Stomach (tissue), 9 donors: Measurements from ENCODE around the gene USP21. TPM values are rescaled to one million over a fixed set of nuclear protein-coding genes. Genes with fewer than 3 reads are reported as not detected.

Experiments
- DNase-seq, 2 donors: peaks; one replicate each; pipeline versions ENCODE4 v3.0.0 to v3.0.0-alpha.2; 2013 to 2019
- H3K27ac ChIP-seq, 5 donors: fragments of 200-600 bp in 4 of 5; sonication (generic) in 4 of 5; one replicate each; pipeline ENCODE4 v1.5.1; 2013 to 2019; ENCODE audit warnings: mild to moderate bottlenecking in 1 of 5, moderate library complexity in 1 of 5
- H3K27me3 ChIP-seq, 3 donors: fragments of 200-600 bp; sonication (generic); one replicate each; pipeline ENCODE4 v1.5.1; 2017 to 2019; ENCODE audit warnings: mixed run types in 1 of 3
- H3K36me3 ChIP-seq, 4 donors: fragments of 200-600 bp; sonication (generic); 1 replicate in 3 of 4; 2 replicates in 1 of 4; pipeline ENCODE4 v1.5.1; 2016 to 2019
- H3K4me1 ChIP-seq, 4 donors: fragments of 200-600 bp; sonication (generic); one replicate each; pipeline ENCODE4 v1.5.1; 2016 to 2019
- H3K4me3 ChIP-seq, 4 donors: fragments of 200-600 bp; sonication (generic) in 3 of 4; one replicate each; pipeline ENCODE4 v1.5.1; 2016 to 2019; ENCODE audit warnings: mild to moderate bottlenecking in 1 of 4
- H3K9me3 ChIP-seq, 4 donors: fragments of 200-600 bp; sonication (generic); one replicate each; pipeline ENCODE4 v1.5.1; 2016 to 2019
- CTCF ChIP-seq, 7 experiments: fragments of 450-650 bp in 4 of 7; fragments of 200-600 bp in 3 of 7; sonication (generic) in 3 of 7; IDR thresholded peaks; one replicate each; pipeline ENCODE4 v1.5.1; 2016 to 2019; ENCODE audit warnings: antibody characterized with exemption in 7 of 7, control low read depth in 2 of 7, mild to moderate bottlenecking in 1 of 7
- EP300 ChIP-seq: sonication (generic); formaldehyde crosslinking; IDR thresholded peaks from one replicate; pipeline ENCODE4 v1.6.1; 2017; ENCODE audit warnings: antibody characterized with exemption
- POLR2A ChIP-seq, 4 donors: fragments of 450-650 bp; IDR thresholded peaks; one replicate each; pipeline ENCODE4 v1.6.1; 2016; ENCODE audit warnings: antibody characterized with exemption in 4 of 4, control low read depth in 2 of 4, mild to moderate bottlenecking in 1 of 4, moderate library complexity in 1 of 4
- POLR2AphosphoS5 ChIP-seq, 3 donors: sonication (generic); formaldehyde crosslinking; IDR thresholded peaks; one replicate each; pipeline ENCODE4 v1.6.1; 2016; ENCODE audit warnings: antibody characterized with exemption in 3 of 3
- WGBS, 5 donors: extraction: QIAGEN DNeasy Blood & Tissue Kit in 3 of 5; methylation state at CpG; one replicate each; pipeline versions ENCODE4 v1.1.5 to v1.1.7; 2013 to 2018; 5-methylcytosine and 5-hydroxymethylcytosine counted together
- intact Hi-C: fragments of 100-400 bp; cut with DNase I; formaldehyde crosslinking; loops from one replicate; pipeline ENCODE4 v1.15.1; 2023; ENCODE audit warnings: low total_unique reads
- polyA plus RNA-seq, 3 donors: library from polyadenylated mRNA; stranded (reverse); fragments of 200-250 nt; gene quantifications; one replicate each; pipeline ENCODE4 v1.2.3, GENCODE V29; 2013
- total RNA-seq, 5 donors: library from RNA; depleted of rRNA; stranded (reverse); fragments of >200 nt; gene quantifications; one replicate each; pipeline versions ENCODE4 v1.1.0 to v1.2.3, GENCODE V29; 2014 to 2016
- donor health status: healthy with polysubstance abuse.
- donor health status: Bipolar disorder and iron deficiency.
- donor health status: healthy.

USP21 gene
- total and polyA plus RNA-seq, 8 donors: 13.6 to 35.3 (median 19.9) TPM

GRCh38 chr1:161139766-161140165 lies 19.5 kb upstream of the USP21 start:
- peak; percentile 46 to 77 for DNase-seq
- WGBS, 5 donors: 15 to 22% (median 19%) methylated on average over 1 of the region's 1 CpG
- Histone ChIP-seq H3K27me3 (no peaks in the 10 kb centered on the region), H3K4me1 (peaks cover 0 to 13% (median 4%) of the 10 kb centered on the region in 4 donors), H3K27ac (no peak overlapping the region), H3K4me3 (no peak overlapping the region), H3K9me3 (no peaks in the 10 kb centered on the region), H3K36me3 (peaks cover 0 to 2% (median 0%) of the 10 kb centered on the region in 4 donors)
- intact Hi-C loops: no loop called here
- TF ChIP-seq CTCF (IDR thresholded peaks at IDR 0.05) (peak in 4 of 7 experiments; percentile 25 to 52 (median 36)), EP300 (no peak)

GRCh38 chr1:161140755-161141400 lies 18.4 kb upstream of the USP21 start:
- intact Hi-C loops: no loop called here

GRCh38 chr1:161145832-161146231 lies 13.5 kb upstream of the USP21 start:
- TF ChIP-seq EP300 (no peak), POLR2A (IDR thresholded peaks at IDR 0.05) (no peak), CTCF (IDR thresholded peaks at IDR 0.05) (no peak), POLR2AphosphoS5 (IDR thresholded peaks at IDR 0.05) (no peak)
- intact Hi-C loops: no loop called here
- Histone ChIP-seq H3K27ac (no peak overlapping the region), H3K27me3 (no peaks in the 10 kb centered on the region), H3K9me3 (no peaks in the 10 kb centered on the region), H3K36me3 (no peaks in the 10 kb centered on the region), H3K4me3 (no peak overlapping the region), H3K4me1 (no peaks in the 10 kb centered on the region)
- DNase-seq: no peak
- 66 to 83% (median 72%) methylated on average over 3 of the region's 3 CpGs for WGBS, 5 donors

More at GRCh38 chr1:161140755-161141400, 18.4 kb upstream of the USP21 start:
- peaks cover 0 to 9% (median 0%) of the 10 kb centered on the region in 4 donors for H3K4me1 ChIP-seq
- TF ChIP-seq EP300: no peak
- no peak for TF ChIP-seq POLR2A (IDR thresholded peaks at IDR 0.05)
- TF ChIP-seq POLR2AphosphoS5 (IDR thresholded peaks at IDR 0.05): no peak
- TF ChIP-seq CTCF (IDR thresholded peaks at IDR 0.05): no peak
- H3K9me3 ChIP-seq: no peaks in the 10 kb centered on the region
- DNase-seq: no peak
- H3K27ac ChIP-seq: no peak overlapping the region
- no peaks in the 10 kb centered on the region for H3K27me3 ChIP-seq
- H3K4me3 ChIP-seq: no peak overlapping the region
- no peaks in the 10 kb centered on the region for H3K36me3 ChIP-seq
- 91 to 95% (median 93%) methylated on average over 28 to 29 of the region's 29 CpGs for WGBS, 5 donors

GRCh38 chr1:161153176-161153575 lies 6.1 kb upstream of the USP21 start:
- H3K27me3 ChIP-seq: no peaks in the 10 kb centered on the region
- peaks cover 5 to 16% (median 14%) of the 10 kb centered on the region in 4 donors for H3K36me3 ChIP-seq
- no peak for DNase-seq
- 18 to 22% (median 21%) methylated on average over 9 of the region's 9 CpGs for WGBS, 5 donors
- H3K4me3 ChIP-seq: peak overlapping the region; percentile 72 to 77 (median 74)
- peak overlapping the region in 4 of 5 donors; percentile 93 to 99 (median 97) for H3K27ac ChIP-seq
- TF ChIP-seq CTCF (IDR thresholded peaks at IDR 0.05) (no peak), EP300 (no peak), POLR2A (IDR thresholded peaks at IDR 0.05) (no peak), POLR2AphosphoS5 (IDR thresholded peaks at IDR 0.05) (no peak)
- intact Hi-C loops: no loop called here
- H3K9me3 ChIP-seq: no peaks in the 10 kb centered on the region
- peaks cover 13 to 29% (median 19%) of the 10 kb centered on the region in 4 donors for H3K4me1 ChIP-seq
